HepG2 (cell line): ENCODE results near the gene JPT1. TPM values are rescaled to one million over a fixed set of nuclear protein-coding genes. Genes with fewer than 3 reads are reported as not detected.

Experiments used
- ATF6 ChIP-seq: sonication (generic); formaldehyde crosslinking; conservative IDR thresholded peaks from 2 replicates; pipeline ENCODE4 v1.4.0; 2020; ENCODE audit warnings: missing genetic modification reagents
- ATRX ChIP-seq: sonication (generic); formaldehyde crosslinking; IDR thresholded peaks from 2 replicates; pipeline ENCODE4 v1.4.0; 2020; ENCODE audit warnings: missing genetic modification reagents, borderline replicate concordance
- CAMTA2 ChIP-seq: sonication (generic); formaldehyde crosslinking; IDR thresholded peaks from 2 replicates; pipeline ENCODE4 v1.4.0; 2020; ENCODE audit warnings: mild to moderate bottlenecking, missing genetic modification reagents, borderline replicate concordance
- CENPBD1 ChIP-seq: sonication (generic); formaldehyde crosslinking; IDR thresholded peaks from 2 replicates; pipeline ENCODE4 v1.8.0; 2022; ENCODE audit warnings: missing genetic modification reagents, low read depth, mild to moderate bottlenecking, borderline replicate concordance
- ESRRA ChIP-seq: sonication (generic); formaldehyde crosslinking; IDR thresholded peaks from 2 replicates; pipeline ENCODE4 v1.5.1; 2020; ENCODE audit warnings: mild to moderate bottlenecking, low read depth, missing genetic modification reagents
- FUBP1 ChIP-seq: sonication (generic); formaldehyde crosslinking; IDR thresholded peaks from 2 replicates; pipeline ENCODE4 v1.5.1; 2020; ENCODE audit warnings: missing genetic modification reagents, mild to moderate bottlenecking, borderline replicate concordance
- KAT8 ChIP-seq: IDR thresholded peaks from 2 replicates; pipeline ENCODE4 v1.6.1; 2016; ENCODE audit warnings: missing genetic modification reagents, missing compliant biosample characterization
- NCOR1 ChIP-seq: fragments of 200-600 bp; sonication (generic); IDR thresholded peaks from 2 replicates; pipeline ENCODE4 v1.7.0; 2017; ENCODE audit warnings: antibody characterized with exemption, low read length, borderline replicate concordance
- PHF21A ChIP-seq: sonication (generic); formaldehyde crosslinking; IDR thresholded peaks from 2 replicates; pipeline ENCODE4 v1.5.0; 2020; ENCODE audit warnings: mild to moderate bottlenecking, missing genetic modification reagents
- RAD21 ChIP-seq: fragments of 450-650 bp; formaldehyde crosslinking; IDR thresholded peaks from 2 replicates; pipeline ENCODE4 v1.5.0; 2020; ENCODE audit warnings: mild to moderate bottlenecking
- SMAD9 ChIP-seq: sonication (generic); formaldehyde crosslinking; IDR thresholded peaks from 2 replicates; pipeline ENCODE4 v1.5.1; 2020; ENCODE audit warnings: mild to moderate bottlenecking, missing genetic modification reagents
- TCF7 ChIP-seq: sonication (generic); IDR thresholded peaks from 2 replicates; pipeline ENCODE4 v1.6.1; 2016; ENCODE audit warnings: antibody characterized with exemption, low read depth
- THRA ChIP-seq: sonication (generic); formaldehyde crosslinking; IDR thresholded peaks from 2 replicates; pipeline ENCODE4 v1.4.0; 2020; ENCODE audit warnings: missing genetic modification reagents, borderline replicate concordance
- ZBED4 ChIP-seq: sonication (generic); formaldehyde crosslinking; IDR thresholded peaks from 2 replicates; pipeline ENCODE4 v1.4.0; 2020; ENCODE audit warnings: missing genetic modification reagents, borderline replicate concordance
- ZNF17 ChIP-seq: sonication (generic); formaldehyde crosslinking; IDR thresholded peaks from 2 replicates; pipeline ENCODE4 v1.5.0; 2020; ENCODE audit warnings: mild to moderate bottlenecking, missing genetic modification reagents
- ZNF230 ChIP-seq: sonication (generic); formaldehyde crosslinking; IDR thresholded peaks from 2 replicates; pipeline ENCODE4 v1.4.0; 2020; ENCODE audit warnings: mild to moderate bottlenecking, missing genetic modification reagents
- ZNF264 ChIP-seq: sonication (generic); formaldehyde crosslinking; IDR thresholded peaks from 2 replicates; pipeline ENCODE4 v1.4.0; 2020; ENCODE audit warnings: missing genetic modification reagents
- ZNF530 ChIP-seq: sonication (generic); formaldehyde crosslinking; IDR thresholded peaks from 2 replicates; pipeline ENCODE4 v1.5.0; 2020; ENCODE audit warnings: low read depth, mild to moderate bottlenecking, missing genetic modification reagents
- ZNF547 ChIP-seq: sonication (generic); formaldehyde crosslinking; IDR thresholded peaks from 2 replicates; pipeline ENCODE4 v1.5.1; 2020; ENCODE audit warnings: mild to moderate bottlenecking, missing genetic modification reagents
- ZNF775 ChIP-seq: sonication (generic); formaldehyde crosslinking; IDR thresholded peaks from 2 replicates; pipeline ENCODE4 v1.4.0; 2020; ENCODE audit warnings: missing genetic modification reagents, mild to moderate bottlenecking, moderate library complexity, borderline replicate concordance
- ZNF839 ChIP-seq: sonication (generic); formaldehyde crosslinking; IDR thresholded peaks from 2 replicates; pipeline ENCODE4 v1.4.0; 2020; ENCODE audit warnings: missing genetic modification reagents, mild to moderate bottlenecking, borderline replicate concordance
- polyA plus RNA-seq, 8 experiments: library from polyadenylated mRNA; depleted of rRNA in 3 of 8; stranded (reverse) in 7 of 8; unstranded in 1 of 8; fragments of >200 nt; fragmentation: Illumina TruSeq in 4 of 8; extraction: Trizol in 4 of 8; gene quantifications; 2 replicates each; pipeline versions ENCODE4 v1.2.1 to v1.2.3, GENCODE V29; 2011 to 2016; ENCODE audit warnings: low read depth in 4 of 8, missing spikeins in 1 of 8, mixed read lengths in 1 of 8; ENCODE audit not compliant: insufficient read depth in 1 of 8
- total RNA-seq, 5 experiments: library from RNA; depleted of rRNA; stranded (reverse); fragments of >200 nt; fragmentation: Illumina TruSeq; extraction: Trizol; gene quantifications; 2 replicates each; pipeline ENCODE4 v1.2.3, GENCODE V29; 2016; ENCODE audit warnings: low read depth in 1 of 5

The JPT1 gene
- total and polyA plus RNA-seq, 2 of the 13 experiments (the other 11 are each of a cell fraction or from before 2014, with no cell fraction given): 43.3 to 256 TPM

- TF ChIP-seq ZNF264 (CRISPR knock-in tag): no peak
- TF ChIP-seq SMAD9 (CRISPR knock-in tag): no peak
- no peak for TF ChIP-seq ESRRA (CRISPR knock-in tag)
- TF ChIP-seq ZNF530 (CRISPR knock-in tag): no peak
- TF ChIP-seq ATF6 (CRISPR knock-in tag): no peak
- TF ChIP-seq KAT8 (CRISPR knock-in tag): no peak; the same call in 1 of the 2 replicates
- no peak; the same call in 1 of the 2 replicates for TF ChIP-seq PHF21A (CRISPR knock-in tag)
- TF ChIP-seq THRA: no peak
- no peak for TF ChIP-seq NCOR1
- TF ChIP-seq CENPBD1 (CRISPR knock-in tag): no peak
- TF ChIP-seq ATRX (CRISPR knock-in tag): no peak
- TF ChIP-seq ZNF230 (CRISPR knock-in tag): peak; percentile 28; the same call in 1 of the 2 replicates
- TF ChIP-seq FUBP1 (CRISPR knock-in tag): no peak
- TF ChIP-seq ZBED4 (CRISPR knock-in tag): no peak
- TF ChIP-seq RAD21: peak; percentile 42
- TF ChIP-seq CAMTA2 (CRISPR knock-in tag): no peak
- no peak for TF ChIP-seq ZNF839 (CRISPR knock-in tag)
- TF ChIP-seq ZNF17 (CRISPR knock-in tag): no peak
- TF ChIP-seq ZNF775: no peak
- no peak for TF ChIP-seq ZNF547 (CRISPR knock-in tag)
- no peak for TF ChIP-seq TCF7
Observed at GRCh38 chr17:75130632-75131277, 23.6 kb downstream of the JPT1 start (continued).
